Measurements from ENCODE around the gene ACTR3C. TPM values are rescaled to one million over a fixed set of nuclear protein-coding genes. Genes with fewer than 3 reads are reported as not detected.

ACTR3C gene
- total and polyA plus RNA-seq, 9 donors = 0.36 to 2.4 (median 1.3) TPM

- H3K9me3 ChIP-seq (replicated peaks; ENCODE audit: control insufficient read depth, low read depth, low read length) = no peaks in the 10 kb centered on the region
- H3K4me3 ChIP-seq (ENCODE audit: low read length) = no peak overlapping the region
- no peaks in the 10 kb centered on the region for H3K36me3 ChIP-seq (ENCODE audit: control insufficient read depth, insufficient read depth, low read length)
- 80% methylated on average over 4 of the region's 4 CpGs for WGBS (ENCODE audit: insufficient coverage)
- H3K27ac ChIP-seq (ENCODE audit: low read length) = no peak overlapping the region
- H3K4me1 ChIP-seq (ENCODE audit: control insufficient read depth, insufficient read depth, low read length) = peaks cover 28% of the 10 kb centered on the region
- no peaks in the 10 kb centered on the region for H3K27me3 ChIP-seq (ENCODE audit: control insufficient read depth, insufficient read depth, low read length)
- no peak for DNase-seq
Observed at GRCh38 chr7:150358988-150359621, 35.8 kb upstream of the ACTR3C start.

DNA sequence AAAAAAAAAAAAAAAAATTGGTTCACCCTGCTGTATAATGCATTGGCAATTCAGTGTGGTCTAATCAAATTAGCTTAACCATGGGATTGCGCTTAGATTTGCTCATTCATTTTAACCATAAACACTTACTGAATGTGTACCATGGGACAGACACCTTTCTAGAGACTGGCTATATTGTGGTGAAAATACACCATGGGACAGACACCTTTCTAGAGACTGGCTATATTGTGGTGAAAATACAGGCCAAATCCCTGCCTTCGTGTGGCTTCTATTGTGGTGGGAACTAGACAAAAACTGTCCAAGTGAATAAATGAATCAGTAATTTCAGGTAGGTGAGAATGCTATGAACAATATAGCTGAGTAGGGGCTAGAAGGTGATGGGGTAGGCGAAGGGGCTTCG lies 35.1 kb upstream of the ACTR3C start:
- WGBS (ENCODE audit: insufficient coverage) = 91% methylated on average over 2 of the region's 4 CpGs

DNA sequence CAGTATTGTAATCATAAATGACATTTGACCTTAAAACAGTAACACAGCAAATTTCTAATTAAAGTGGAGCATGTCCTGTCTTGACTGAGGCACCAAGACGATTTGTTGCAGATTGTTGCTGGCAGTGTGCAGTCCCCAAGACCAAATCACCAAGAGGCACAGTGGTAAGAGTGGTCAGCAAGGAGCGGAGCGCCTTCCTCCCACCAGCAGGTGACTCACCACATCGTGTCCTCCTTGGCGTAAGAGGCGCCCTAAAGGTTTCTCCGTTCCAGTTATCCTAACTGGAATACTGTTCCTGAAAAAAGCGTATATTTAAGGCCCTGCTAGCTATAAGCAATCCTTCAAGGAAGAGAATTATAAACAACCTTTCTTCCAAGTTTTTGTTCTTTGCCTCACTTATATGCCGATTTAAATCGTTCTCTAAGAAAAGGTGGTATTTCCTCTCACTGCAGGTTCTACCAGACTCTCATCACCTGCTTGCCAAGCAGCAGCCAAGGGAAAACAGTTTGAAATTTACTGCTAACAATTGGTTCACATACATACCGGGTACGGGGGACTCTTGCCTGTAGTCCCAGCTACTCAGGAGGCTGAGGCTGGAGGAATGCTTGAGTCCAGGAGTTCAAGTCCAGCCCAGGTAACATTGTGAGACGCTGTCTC lies 34.6 kb upstream of the ACTR3C start:
- Histone ChIP-seq H3K27me3 (ENCODE audit: control insufficient read depth, insufficient read depth, low read length) (no peaks in the 10 kb centered on the region), H3K9me3 (replicated peaks; ENCODE audit: control insufficient read depth, low read depth, low read length) (no peaks in the 10 kb centered on the region), H3K27ac (ENCODE audit: low read length) (no peak overlapping the region), H3K4me1 (ENCODE audit: control insufficient read depth, insufficient read depth, low read length) (peaks cover 21% of the 10 kb centered on the region), H3K4me3 (ENCODE audit: low read length) (no peak overlapping the region), H3K36me3 (ENCODE audit: control insufficient read depth, insufficient read depth, low read length) (no peaks in the 10 kb centered on the region)
- 64% methylated on average over 9 of the region's 13 CpGs for WGBS (ENCODE audit: insufficient coverage)
- no peak for DNase-seq

More for the DNA sequence above, 35.1 kb upstream of the ACTR3C start:
- H3K4me3 ChIP-seq (ENCODE audit: low read length) = no peak overlapping the region
- no peak for DNase-seq
- H3K27ac ChIP-seq (ENCODE audit: low read length) = no peak overlapping the region
- H3K4me1 ChIP-seq (ENCODE audit: control insufficient read depth, insufficient read depth, low read length) = peaks cover 23% of the 10 kb centered on the region
- no peaks in the 10 kb centered on the region for H3K36me3 ChIP-seq (ENCODE audit: control insufficient read depth, insufficient read depth, low read length)
- no peaks in the 10 kb centered on the region for H3K27me3 ChIP-seq (ENCODE audit: control insufficient read depth, insufficient read depth, low read length)
- H3K9me3 ChIP-seq (replicated peaks; ENCODE audit: control insufficient read depth, low read depth, low read length) = no peaks in the 10 kb centered on the region

GRCh38 chr7:150357270-150357669 lies 33.9 kb upstream of the ACTR3C start:
- H3K9me3 ChIP-seq (replicated peaks; ENCODE audit: control insufficient read depth, low read depth, low read length) = no peaks in the 10 kb centered on the region
- DNase-seq = no peak
- no peak overlapping the region for H3K4me3 ChIP-seq (ENCODE audit: low read length)
- 20% methylated on average over 1 of the region's 9 CpGs for WGBS (ENCODE audit: insufficient coverage)
- no peaks in the 10 kb centered on the region for H3K27me3 ChIP-seq (ENCODE audit: control insufficient read depth, insufficient read depth, low read length)
- H3K36me3 ChIP-seq (ENCODE audit: control insufficient read depth, insufficient read depth, low read length) = no peaks in the 10 kb centered on the region
- H3K4me1 ChIP-seq (ENCODE audit: control insufficient read depth, insufficient read depth, low read length) = peaks cover 18% of the 10 kb centered on the region
- no peak overlapping the region for H3K27ac ChIP-seq (ENCODE audit: low read length)

GRCh38 chr7:150356265-150356897 lies 33.0 kb upstream of the ACTR3C start:
- no peaks in the 10 kb centered on the region for H3K9me3 ChIP-seq (replicated peaks; ENCODE audit: control insufficient read depth, low read depth, low read length)
- peaks cover 9% of the 10 kb centered on the region for H3K4me1 ChIP-seq (ENCODE audit: control insufficient read depth, insufficient read depth, low read length)
- no peak overlapping the region for H3K27ac ChIP-seq (ENCODE audit: low read length)
- H3K27me3 ChIP-seq (ENCODE audit: control insufficient read depth, insufficient read depth, low read length) = no peaks in the 10 kb centered on the region
- H3K36me3 ChIP-seq (ENCODE audit: control insufficient read depth, insufficient read depth, low read length) = no peaks in the 10 kb centered on the region
- H3K4me3 ChIP-seq (ENCODE audit: low read length) = no peak overlapping the region
- peak; percentile 54 for DNase-seq
- WGBS (ENCODE audit: insufficient coverage) = no CpG with 5 or more reads among the region's 6 CpGs

DNA sequence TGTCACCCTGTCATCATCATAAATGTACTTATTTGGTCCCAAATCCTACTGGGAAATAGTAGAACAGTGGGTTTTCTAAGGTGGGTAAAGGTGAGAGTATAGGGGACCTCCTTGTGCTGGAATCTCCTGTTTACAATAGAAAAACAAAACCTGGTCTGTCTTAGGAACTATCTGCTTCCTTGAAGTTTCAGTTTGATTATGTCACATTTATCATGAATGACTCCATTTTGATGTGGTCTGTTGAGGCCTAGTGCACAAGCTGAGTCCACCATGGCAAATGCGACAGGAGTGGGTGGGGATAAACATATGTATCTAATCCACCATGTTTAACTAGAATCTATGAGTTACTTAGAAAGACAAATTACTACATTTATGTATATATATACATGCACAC lies 32.3 kb upstream of the ACTR3C start:
- no peak overlapping the region for H3K27ac ChIP-seq (ENCODE audit: low read length)
- H3K4me3 ChIP-seq (ENCODE audit: low read length) = no peak overlapping the region
- no CpG with 5 or more reads among the region's 1 CpG for WGBS (ENCODE audit: insufficient coverage)

DNA sequence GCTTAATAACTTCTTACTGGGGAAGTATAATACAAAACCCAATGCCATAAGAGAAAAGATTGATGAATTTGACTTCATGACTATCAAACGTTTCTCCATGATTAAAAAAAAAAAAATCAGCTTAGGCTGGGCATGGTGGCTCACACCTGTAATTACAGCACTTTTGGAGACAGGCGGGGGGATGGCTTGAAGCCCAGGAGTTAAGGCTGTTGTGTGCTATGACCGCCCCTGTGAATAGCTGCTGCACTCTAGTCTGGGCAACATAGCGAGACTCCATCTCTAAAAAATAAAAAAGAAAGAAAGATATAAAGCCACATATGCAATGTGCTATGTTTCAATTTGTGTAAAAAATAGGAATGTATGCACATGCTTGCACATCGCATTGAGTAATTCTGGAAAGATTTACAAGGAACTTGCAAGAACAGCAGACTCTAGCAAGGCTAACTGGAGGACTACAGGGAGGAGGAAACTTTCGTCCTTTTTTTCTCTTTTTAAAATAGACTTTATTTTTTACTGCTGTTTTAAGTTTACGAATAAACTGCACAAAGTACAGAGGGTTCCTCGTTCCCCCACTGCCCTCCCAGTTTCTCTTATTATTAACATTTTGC lies 28.3 kb upstream of the ACTR3C start:
- Histone ChIP-seq H3K27me3 (ENCODE audit: control insufficient read depth, insufficient read depth, low read length) (peaks cover 2% of the 10 kb centered on the region), H3K27ac (ENCODE audit: low read length) (no peak overlapping the region), H3K36me3 (ENCODE audit: control insufficient read depth, insufficient read depth, low read length) (no peaks in the 10 kb centered on the region), H3K4me3 (ENCODE audit: low read length) (no peak overlapping the region), H3K9me3 (replicated peaks; ENCODE audit: control insufficient read depth, low read depth, low read length) (no peaks in the 10 kb centered on the region), H3K4me1 (ENCODE audit: control insufficient read depth, insufficient read depth, low read length) (no peaks in the 10 kb centered on the region)
- WGBS (ENCODE audit: insufficient coverage) = 56% methylated on average over 2 of the region's 8 CpGs
- no peak for DNase-seq

More for the DNA sequence above, 32.3 kb upstream of the ACTR3C start:
- Histone ChIP-seq H3K36me3 (ENCODE audit: control insufficient read depth, insufficient read depth, low read length) (no peaks in the 10 kb centered on the region), H3K27me3 (ENCODE audit: control insufficient read depth, insufficient read depth, low read length) (no peaks in the 10 kb centered on the region), H3K9me3 (replicated peaks; ENCODE audit: control insufficient read depth, low read depth, low read length) (no peaks in the 10 kb centered on the region), H3K4me1 (ENCODE audit: control insufficient read depth, insufficient read depth, low read length) (peaks cover 2% of the 10 kb centered on the region)
- no peak for DNase-seq

DNA sequence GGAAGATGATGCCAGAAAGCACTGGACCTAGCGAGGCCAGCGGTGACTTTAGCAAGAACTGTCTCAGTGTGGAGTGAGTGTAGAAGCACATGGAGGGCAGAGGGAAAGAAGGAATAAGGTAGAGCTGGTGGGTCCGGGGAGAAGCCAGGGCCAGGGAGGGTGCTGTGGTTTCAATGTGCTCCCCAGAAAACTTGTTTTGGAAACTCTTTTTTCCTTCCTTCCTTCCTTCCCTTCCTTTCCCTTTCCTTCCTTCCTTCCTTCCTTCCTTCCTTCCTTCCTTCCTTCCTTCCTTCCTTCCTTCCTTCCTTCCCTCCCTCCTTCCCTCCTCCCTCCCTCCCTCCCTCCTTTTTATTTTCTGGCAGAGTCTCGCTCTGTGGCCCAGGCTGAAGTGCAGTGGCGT lies 23.6 kb upstream of the ACTR3C start:
- Histone ChIP-seq H3K9me3 (replicated peaks; ENCODE audit: control insufficient read depth, low read depth, low read length) (peaks cover 9% of the 10 kb centered on the region), H3K36me3 (ENCODE audit: control insufficient read depth, insufficient read depth, low read length) (no peaks in the 10 kb centered on the region), H3K4me3 (ENCODE audit: low read length) (no peak overlapping the region), H3K27me3 (ENCODE audit: control insufficient read depth, insufficient read depth, low read length) (peaks cover 22% of the 10 kb centered on the region), H3K4me1 (ENCODE audit: control insufficient read depth, insufficient read depth, low read length) (no peaks in the 10 kb centered on the region), H3K27ac (ENCODE audit: low read length) (no peak overlapping the region)
- no peak for DNase-seq
- WGBS (ENCODE audit: insufficient coverage) = 76% methylated on average over 4 of the region's 5 CpGs

DNA sequence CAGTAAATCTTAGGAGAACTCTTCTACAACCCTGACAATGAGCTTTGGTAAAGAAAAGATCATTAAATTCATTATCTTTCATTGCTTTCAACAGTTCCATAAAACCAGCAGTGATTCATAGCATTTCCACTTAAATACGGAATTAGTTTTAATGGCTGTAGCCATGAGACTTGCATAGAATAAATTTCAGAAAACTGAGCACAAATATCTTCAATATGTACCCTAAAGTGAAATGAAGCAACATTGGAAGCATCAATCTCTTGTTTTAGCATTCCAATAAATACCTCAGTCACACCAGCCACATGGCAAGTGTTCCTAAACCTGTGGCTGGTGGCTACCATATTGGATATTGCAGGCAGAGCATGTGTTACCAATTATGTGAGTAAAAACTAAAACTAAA lies 21.7 kb upstream of the ACTR3C start:
- Histone ChIP-seq H3K36me3 (ENCODE audit: control insufficient read depth, insufficient read depth, low read length) (no peaks in the 10 kb centered on the region), H3K27ac (ENCODE audit: low read length) (no peak overlapping the region), H3K4me1 (ENCODE audit: control insufficient read depth, insufficient read depth, low read length) (peaks cover 14% of the 10 kb centered on the region), H3K4me3 (ENCODE audit: low read length) (no peak overlapping the region), H3K27me3 (ENCODE audit: control insufficient read depth, insufficient read depth, low read length) (peaks cover 36% of the 10 kb centered on the region), H3K9me3 (replicated peaks; ENCODE audit: control insufficient read depth, low read depth, low read length) (peaks cover 9% of the 10 kb centered on the region)
- no peak for DNase-seq
- no CpG with 5 or more reads among the region's 1 CpG for WGBS (ENCODE audit: insufficient coverage)

DNA sequence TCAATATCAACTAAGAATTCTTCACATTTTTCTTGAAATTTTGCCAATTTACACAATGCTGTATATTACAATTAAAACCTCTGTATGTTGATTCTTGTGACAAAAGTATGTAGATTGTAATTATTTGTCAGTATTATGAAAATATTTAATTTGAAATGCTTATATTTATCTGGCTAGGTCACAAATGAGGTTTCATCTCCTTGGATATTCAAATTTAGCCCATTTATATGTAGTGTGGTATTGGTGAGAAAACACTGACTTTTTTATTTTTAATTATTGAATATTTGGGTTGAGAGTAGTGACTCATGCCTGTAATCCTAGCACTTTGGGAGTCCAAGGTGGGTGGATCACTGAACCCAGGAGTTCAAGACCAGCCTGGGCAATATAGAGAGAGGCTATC lies 21.0 kb upstream of the ACTR3C start:
- H3K27ac ChIP-seq (ENCODE audit: low read length) = no peak overlapping the region
- no peaks in the 10 kb centered on the region for H3K36me3 ChIP-seq (ENCODE audit: control insufficient read depth, insufficient read depth, low read length)
- DNase-seq = no peak
- H3K4me3 ChIP-seq (ENCODE audit: low read length) = no peak overlapping the region
- H3K9me3 ChIP-seq (replicated peaks; ENCODE audit: control insufficient read depth, low read depth, low read length) = peaks cover 9% of the 10 kb centered on the region
- H3K4me1 ChIP-seq (ENCODE audit: control insufficient read depth, insufficient read depth, low read length) = peaks cover 21% of the 10 kb centered on the region
- H3K27me3 ChIP-seq (ENCODE audit: control insufficient read depth, insufficient read depth, low read length) = peaks cover 40% of the 10 kb centered on the region
